Erythroblast (primary cell): Measurements from ENCODE around the gene NDUFA11.

Experiments used
- GATA1 ChIP-seq: IDR thresholded peaks from 2 replicates; pipeline ENCODE4 v1.6.1; 2011; ENCODE audit warnings: low read depth, mild to moderate bottlenecking, control low read depth, low read length, moderate library complexity
- POLR2A ChIP-seq: IDR thresholded peaks from 2 replicates; pipeline ENCODE4 v1.6.1; 2011; ENCODE audit warnings: mild to moderate bottlenecking, low read length

DNA sequence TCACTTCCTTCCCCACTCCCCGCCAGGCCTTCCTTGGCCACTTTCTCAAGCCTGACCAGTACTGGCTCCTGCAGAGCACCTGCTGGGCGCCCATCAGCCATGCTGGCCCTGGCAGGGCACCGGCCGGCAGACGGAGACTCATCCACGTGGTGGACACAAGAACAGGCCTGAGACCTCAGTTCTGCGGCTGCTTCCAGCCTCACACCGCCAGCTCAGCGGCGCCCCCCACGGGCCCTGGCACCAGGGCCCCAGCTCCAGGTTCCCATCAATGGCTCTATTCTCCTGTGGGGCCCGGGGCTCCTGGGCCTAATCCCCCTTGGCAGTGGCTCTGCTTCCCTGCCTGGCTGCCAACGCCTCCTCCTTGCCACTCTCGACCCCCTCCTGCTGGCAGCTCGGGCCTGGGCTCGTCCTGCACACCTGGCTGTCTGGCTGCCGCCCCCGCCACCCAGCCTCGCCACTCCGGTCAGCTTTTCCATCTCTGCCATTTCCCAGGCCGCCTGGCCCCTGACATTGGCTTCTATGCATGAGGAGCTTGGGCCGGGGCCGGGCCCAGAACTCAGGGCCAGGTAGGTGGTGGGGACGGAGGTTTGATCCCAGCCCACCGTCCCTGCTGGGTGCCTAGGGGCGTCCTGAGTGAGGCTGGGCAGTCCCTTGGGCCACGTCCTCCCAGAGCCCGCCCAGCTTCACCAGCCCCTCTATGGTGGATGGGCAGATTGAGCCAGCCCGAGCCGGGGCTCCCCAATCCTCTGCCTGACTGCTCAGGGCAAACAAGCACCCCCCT, 6.2 kb downstream of the NDUFA11 start:
- TF ChIP-seq POLR2A (no peak), GATA1 (no peak)
